Spleen (tissue), 11 donors: ENCODE data around the gene IFI30. TPM values are rescaled to one million over a fixed set of nuclear protein-coding genes. Genes with fewer than 3 reads are reported as not detected.

Experiments
- DNase-seq: peaks from one replicate; pipeline ENCODE4 v3.0.0-alpha.2; 2020
- H3K27ac ChIP-seq, 8 donors: fragments of 200-600 bp; sonication (generic) in 7 of 8; 1 replicate in 4 of 8; 2 replicates in 4 of 8; pipeline versions ENCODE4 v1.5.0 to v1.8.0; 2016 to 2021; ENCODE audit warnings: inconsistent platforms in 4 of 8, mild to moderate bottlenecking in 4 of 8, moderate library complexity in 1 of 8
- H3K27me3 ChIP-seq, 7 donors: fragments of 200-600 bp; sonication (generic) in 6 of 7; replicated peaks in 1 of 7; 1 replicate in 4 of 7; 2 replicates in 3 of 7; pipeline versions ENCODE4 v1.5.0 to v1.8.0; 2016 to 2021; ENCODE audit warnings: inconsistent platforms in 3 of 7, mild to moderate bottlenecking in 1 of 7
- H3K36me3 ChIP-seq, 6 donors: fragments of 200-600 bp; sonication (generic) in 5 of 6; 1 replicate in 4 of 6; 2 replicates in 2 of 6; pipeline versions ENCODE4 v1.5.0 to v1.8.0; 2016 to 2021; ENCODE audit warnings: inconsistent platforms in 2 of 6
- H3K4me1 ChIP-seq, 6 donors: fragments of 200-600 bp; sonication (generic) in 5 of 6; 1 replicate in 3 of 6; 2 replicates in 3 of 6; pipeline versions ENCODE4 v1.5.0 to v1.8.0; 2016 to 2021; ENCODE audit warnings: inconsistent platforms in 3 of 6
- H3K4me3 ChIP-seq, 8 donors: fragments of 200-600 bp; sonication (generic) in 7 of 8; 1 replicate in 4 of 8; 2 replicates in 4 of 8; pipeline versions ENCODE4 v1.5.0 to v1.8.0; 2016 to 2021; ENCODE audit warnings: inconsistent platforms in 4 of 8, mild to moderate bottlenecking in 4 of 8, moderate library complexity in 2 of 8
- H3K9me3 ChIP-seq, 8 donors: fragments of 200-600 bp; sonication (generic) in 7 of 8; 1 replicate in 4 of 8; 2 replicates in 4 of 8; pipeline versions ENCODE4 v1.5.0 to v1.8.0; 2016 to 2021; ENCODE audit warnings: inconsistent platforms in 4 of 8
- POLR2A ChIP-seq, 3 donors: fragments of 450-650 bp; IDR thresholded peaks; one replicate each; pipeline ENCODE4 v1.5.1; 2017; ENCODE audit warnings: antibody characterized with exemption in 3 of 3, mild to moderate bottlenecking in 1 of 3
- POLR2AphosphoS5 ChIP-seq, 3 donors: sonication (generic); formaldehyde crosslinking; IDR thresholded peaks; one replicate each; pipeline ENCODE4 v1.5.1; 2017; ENCODE audit warnings: antibody characterized with exemption in 3 of 3
- WGBS, 5 donors: extraction: QIAGEN DNeasy Blood & Tissue Kit in 3 of 5; methylation state at CpG; one replicate each; pipeline versions ENCODE4 v1.1.5 to v1.1.7; 2013 to 2018; 5-methylcytosine and 5-hydroxymethylcytosine counted together
- intact Hi-C: fragments of 100-400 bp; cut with DNase I; formaldehyde crosslinking; loops from one replicate; pipeline ENCODE4 v1.15.0; 2023; ENCODE audit warnings: low total_unique reads
- polyA plus RNA-seq, 3 donors: library from polyadenylated mRNA; stranded (reverse); fragments of 200-250 nt; gene quantifications; one replicate each; pipeline ENCODE4 v1.2.1, GENCODE V29; 2013
- total RNA-seq, 7 donors: library from RNA; depleted of rRNA in 3 of 7; stranded (reverse); fragments of >200 nt in 3 of 7; fragmentation: NEBNext Ultra II Directional in 4 of 7; extraction: Animal tissue kit (Norgen Biotek cat#: 25700) in 4 of 7; gene quantifications; one replicate each; pipeline versions ENCODE4 v1.1.0 to v1.2.1, GENCODE V29; 2016 to 2021
- TF ChIP-seq, protein P1 (sequence below), 11 experiments: fragments of 200-600 bp in 7 of 11; fragments of 450-650 bp in 4 of 11; sonication (generic) in 4 of 11; IDR thresholded peaks in 8 of 11; conservative IDR thresholded peaks in 3 of 11; 1 replicate in 7 of 11; 2 replicates in 4 of 11; pipeline versions ENCODE4 v1.4.0 to v1.8.0; 2016 to 2021; ENCODE audit warnings: antibody characterized with exemption in 11 of 11, inconsistent platforms in 4 of 11, mild to moderate bottlenecking in 1 of 11
- donor health status: healthy with polysubstance abuse.
- donor health status: DM: no; HTN: no; CAD: no; lungs with moderate emphysema.
- donor health status: DM: no; HTN: no; CAD: no.
- donor health status: Bipolar disorder and iron deficiency.
- donor health status: healthy.
- donor health status: DM: no; HTN: no; CAD: no.
- donor health status: DM: yes; HTN: yes; CAD: no.

The IFI30 gene
- total and polyA plus RNA-seq, 10 donors, result 206 to 475 (median 288) TPM

DNA sequence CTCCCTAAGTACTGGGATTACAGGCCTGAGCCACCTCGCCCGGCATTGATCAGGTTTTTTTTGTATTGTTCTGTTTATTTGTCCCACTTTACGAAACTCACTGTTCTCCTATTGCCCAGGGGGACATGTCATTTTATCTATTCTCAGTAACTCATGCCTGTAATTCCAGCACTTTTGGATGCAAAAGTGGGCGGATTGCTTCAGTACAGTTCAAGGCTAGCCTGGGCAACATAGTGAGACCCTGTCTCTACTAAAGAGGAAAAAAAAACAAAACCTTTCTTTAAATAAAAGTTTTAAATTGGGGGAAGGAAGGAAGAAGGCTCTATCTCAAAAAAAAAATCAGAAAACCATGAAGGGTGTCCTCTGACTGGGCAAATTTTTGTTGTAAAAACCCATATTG lies 16.7 kb downstream of the IFI30 start:
- H3K36me3 ChIP-seq, result peaks cover 0 to 4% (median 0%) of the 10 kb centered on the region in 6 donors
- H3K4me1 ChIP-seq, result peaks cover 16 to 44% (median 26%) of the 10 kb centered on the region in 6 donors
- TF ChIP-seq, protein P1, sequence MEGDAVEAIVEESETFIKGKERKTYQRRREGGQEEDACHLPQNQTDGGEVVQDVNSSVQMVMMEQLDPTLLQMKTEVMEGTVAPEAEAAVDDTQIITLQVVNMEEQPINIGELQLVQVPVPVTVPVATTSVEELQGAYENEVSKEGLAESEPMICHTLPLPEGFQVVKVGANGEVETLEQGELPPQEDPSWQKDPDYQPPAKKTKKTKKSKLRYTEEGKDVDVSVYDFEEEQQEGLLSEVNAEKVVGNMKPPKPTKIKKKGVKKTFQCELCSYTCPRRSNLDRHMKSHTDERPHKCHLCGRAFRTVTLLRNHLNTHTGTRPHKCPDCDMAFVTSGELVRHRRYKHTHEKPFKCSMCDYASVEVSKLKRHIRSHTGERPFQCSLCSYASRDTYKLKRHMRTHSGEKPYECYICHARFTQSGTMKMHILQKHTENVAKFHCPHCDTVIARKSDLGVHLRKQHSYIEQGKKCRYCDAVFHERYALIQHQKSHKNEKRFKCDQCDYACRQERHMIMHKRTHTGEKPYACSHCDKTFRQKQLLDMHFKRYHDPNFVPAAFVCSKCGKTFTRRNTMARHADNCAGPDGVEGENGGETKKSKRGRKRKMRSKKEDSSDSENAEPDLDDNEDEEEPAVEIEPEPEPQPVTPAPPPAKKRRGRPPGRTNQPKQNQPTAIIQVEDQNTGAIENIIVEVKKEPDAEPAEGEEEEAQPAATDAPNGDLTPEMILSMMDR (IDR thresholded peaks at IDR 0.05 in 8 of 11, conservative IDR thresholded peaks at IDR 0.05 in 3 of 11), result no peak
- no peak for TF ChIP-seq POLR2A (IDR thresholded peaks at IDR 0.05)
- no peak for TF ChIP-seq POLR2AphosphoS5 (IDR thresholded peaks at IDR 0.05)
- no peaks in the 10 kb centered on the region for H3K27me3 ChIP-seq
- no peak overlapping the region for H3K27ac ChIP-seq
- no peaks in the 10 kb centered on the region for H3K9me3 ChIP-seq
- DNase-seq, result no peak
- H3K4me3 ChIP-seq, result no peak overlapping the region
- 93 to 98% (median 94%) methylated on average over 4 of the region's 4 CpGs for whole genome bisulfite sequencing, 5 donors
- intact Hi-C loops, result no loop called here

DNA sequence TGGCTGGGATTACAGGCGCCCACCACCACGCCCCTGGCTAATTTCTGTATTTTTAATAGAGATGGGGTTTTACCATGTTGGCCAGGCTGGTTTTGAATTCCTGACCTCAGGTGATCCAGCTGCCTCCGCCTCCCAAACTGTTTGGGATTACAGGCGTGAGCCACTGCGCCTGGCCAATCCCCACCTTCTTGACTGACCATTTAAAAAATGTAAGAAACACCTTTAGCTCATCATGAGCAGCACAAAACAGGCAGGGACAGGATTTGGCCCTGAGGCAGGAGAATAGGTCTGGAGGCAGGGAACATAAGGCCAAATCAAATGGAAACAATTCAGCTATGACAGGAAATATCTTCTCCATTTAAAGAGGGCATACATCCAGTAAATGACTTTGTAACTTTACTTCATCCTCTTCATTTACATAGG lies 18.0 kb downstream of the IFI30 start:
- DNase-seq, result peak; percentile 76
- Histone ChIP-seq H3K9me3 (no peaks in the 10 kb centered on the region), H3K36me3 (peaks cover 0 to 18% (median 12%) of the 10 kb centered on the region in 6 donors), H3K4me1 (peaks cover 16 to 50% (median 26%) of the 10 kb centered on the region in 6 donors), H3K27me3 (no peaks in the 10 kb centered on the region), H3K27ac (peak overlapping the region; percentile 86 to 98 (median 96)), H3K4me3 (peak overlapping the region in 5 of 8 donors; percentile 47 to 93 (median 75))
- WGBS, 5 donors, result 56 to 76% (median 66%) methylated on average over 5 of the region's 5 CpGs
- TF ChIP-seq POLR2A (IDR thresholded peaks at IDR 0.05), result no peak
- no peak for TF ChIP-seq POLR2AphosphoS5 (IDR thresholded peaks at IDR 0.05)
- TF ChIP-seq, protein P1 (IDR thresholded peaks at IDR 0.05 in 8 of 11, conservative IDR thresholded peaks at IDR 0.05 in 3 of 11), result peak in 1 of 11 experiments; percentile 66
- intact Hi-C loops, result no loop called here

DNA sequence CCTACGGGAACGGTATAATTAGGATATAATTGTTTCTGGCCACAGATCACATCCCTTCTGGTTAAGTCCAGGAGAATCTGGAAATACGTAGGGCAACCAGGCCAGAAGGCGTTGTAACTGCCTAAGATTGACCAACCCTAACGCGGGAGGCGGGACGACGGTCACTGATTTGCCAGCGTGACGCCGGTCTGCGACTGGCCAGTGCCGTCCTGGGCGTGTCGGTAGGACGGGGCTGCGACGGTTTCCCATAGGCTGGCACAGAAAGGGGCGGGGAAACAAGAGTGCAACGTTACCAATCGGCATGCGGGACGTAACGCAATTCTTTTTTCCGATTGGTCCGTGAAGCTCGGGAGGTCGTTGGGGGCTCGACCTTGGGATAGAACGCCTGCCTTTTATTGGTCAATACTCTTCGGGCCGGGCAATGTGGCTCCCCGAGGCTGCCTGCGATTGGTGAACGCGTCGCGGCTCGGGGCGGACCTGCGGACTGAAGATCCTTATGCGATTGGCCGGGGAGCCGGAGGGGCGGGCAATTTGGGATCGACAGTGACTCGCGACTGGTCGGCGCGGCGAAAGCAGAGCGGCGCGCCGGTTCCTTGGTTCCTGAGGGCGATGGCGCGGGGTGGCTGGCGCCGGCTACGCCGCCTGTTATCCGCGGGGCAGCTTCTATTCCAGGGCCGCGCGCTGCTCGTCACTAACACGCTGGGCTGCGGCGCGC lies 19.2 kb downstream of the IFI30 start, which contains the start of gene MPV17L2:
Gene MPV17L2 (plus strand): TSS at position 546 of the 715 bp plus-strand sequence. CDS start 64 bp downstream, at position 610.
- H3K9me3 ChIP-seq, result no peaks in the 10 kb centered on the region
- peaks cover 16 to 50% (median 26%) of the 10 kb centered on the region in 6 donors for H3K4me1 ChIP-seq
- TF ChIP-seq POLR2A (IDR thresholded peaks at IDR 0.05) (peak in 2 of 3 donors; percentile 65 to 93), POLR2AphosphoS5 (IDR thresholded peaks at IDR 0.05) (peak; percentile 94 to 98 (median 97))
- TF ChIP-seq, protein P1 (IDR thresholded peaks at IDR 0.05 in 8 of 11, conservative IDR thresholded peaks at IDR 0.05 in 3 of 11), result peak in 3 of 11 experiments; percentile 4 to 51 (median 25)
- peaks cover 0 to 30% (median 19%) of the 10 kb centered on the region in 6 donors for H3K36me3 ChIP-seq
- peak; percentile 99 for DNase-seq
- no peaks in the 10 kb centered on the region for H3K27me3 ChIP-seq
- intact Hi-C loops, result no loop called here
- peak within 1 kb of the TSS; percentile 60 to 94 (median 80) for H3K4me3 ChIP-seq
- H3K27ac ChIP-seq, result peak within 1 kb of the TSS; percentile 86 to 98 (median 96)
- WGBS, 5 donors, result 0% methylated on average over 40 to 74 of the region's 74 CpGs
